ENCODE results near the gene FCHSD2. TPM values are rescaled to one million over a fixed set of nuclear protein-coding genes. Genes with fewer than 3 reads are reported as not detected.

The FCHSD2 gene
- polyA plus RNA-seq, 1 donor from 2014 or later: 72.1 TPM

GRCh38 chr11:72970557-72971118 lies 171.5 kb downstream of the FCHSD2 start:
- H3K4me1 Mint-ChIP-seq: peaks cover 25 to 65% (median 44%) of the 10 kb centered on the region in 3 donors
- no peaks in the 10 kb centered on the region for H3K9me3 Mint-ChIP-seq
- H3K27ac Mint-ChIP-seq: peak overlapping the region; percentile 34 to 86 (median 60)
- H3K36me3 Mint-ChIP-seq: peaks cover 21% of the 10 kb centered on the region
- peak overlapping the region in 2 of 4 donors; percentile 24 to 35 for H3K4me3 Mint-ChIP-seq
- no peaks in the 10 kb centered on the region for H3K27me3 Mint-ChIP-seq

GRCh38 chr11:72969894-72970335 lies 172.2 kb downstream of the FCHSD2 start:
- peaks cover 17% of the 10 kb centered on the region for H3K36me3 Mint-ChIP-seq
- peaks cover 27 to 66% (median 46%) of the 10 kb centered on the region in 3 donors for H3K4me1 Mint-ChIP-seq
- no peaks in the 10 kb centered on the region for H3K27me3 Mint-ChIP-seq
- H3K4me3 Mint-ChIP-seq: no peak overlapping the region
- no peaks in the 10 kb centered on the region for H3K9me3 Mint-ChIP-seq
- H3K27ac Mint-ChIP-seq: peak overlapping the region; percentile 3 to 86 (median 60)

- H3K36me3 Mint-ChIP-seq: peaks cover 16% of the 10 kb centered on the region
- H3K4me3 Mint-ChIP-seq: no peak overlapping the region
- H3K27ac Mint-ChIP-seq: no peak overlapping the region
- peaks cover 23 to 66% (median 47%) of the 10 kb centered on the region in 3 donors for H3K4me1 Mint-ChIP-seq
- H3K9me3 Mint-ChIP-seq: no peaks in the 10 kb centered on the region
- no peaks in the 10 kb centered on the region for H3K27me3 Mint-ChIP-seq
Measured at GRCh38 chr11:72968390-72968789, 173.7 kb downstream of the FCHSD2 start.

- Mint-ChIP-seq H3K27me3 (no peaks in the 10 kb centered on the region), H3K4me1 (peaks cover 8 to 42% (median 37%) of the 10 kb centered on the region in 3 donors), H3K9me3 (no peaks in the 10 kb centered on the region), H3K4me3 (no peak overlapping the region), H3K27ac (peak overlapping the region in 1 of 3 donors; percentile 33), H3K36me3 (peaks cover 12% of the 10 kb centered on the region)
Measured at GRCh38 chr11:72965672-72966071, 176.4 kb downstream of the FCHSD2 start.

GRCh38 chr11:72962717-72963116 lies 179.4 kb downstream of the FCHSD2 start:
- Mint-ChIP-seq H3K4me3 (no peak overlapping the region), H3K36me3 (peaks cover 18% of the 10 kb centered on the region), H3K4me1 (peaks cover 5 to 34% (median 25%) of the 10 kb centered on the region in 3 donors), H3K9me3 (no peaks in the 10 kb centered on the region), H3K27me3 (no peaks in the 10 kb centered on the region), H3K27ac (peak overlapping the region in 1 of 3 donors; percentile 31)

- no peak overlapping the region for H3K4me3 Mint-ChIP-seq
- H3K4me1 Mint-ChIP-seq: peaks cover 10 to 34% (median 25%) of the 10 kb centered on the region in 3 donors
- H3K27ac Mint-ChIP-seq: no peak overlapping the region
- H3K27me3 Mint-ChIP-seq: no peaks in the 10 kb centered on the region
- peaks cover 18% of the 10 kb centered on the region for H3K36me3 Mint-ChIP-seq
- H3K9me3 Mint-ChIP-seq: peaks cover 0 to 2% (median 0%) of the 10 kb centered on the region in 3 donors
Measured at GRCh38 chr11:72962084-72962483, 180.0 kb downstream of the FCHSD2 start.

- Mint-ChIP-seq H3K36me3 (peaks cover 18% of the 10 kb centered on the region), H3K4me3 (peak overlapping the region in 1 of 4 donors; percentile 20), H3K9me3 (peaks cover 0 to 2% (median 0%) of the 10 kb centered on the region in 3 donors), H3K4me1 (peaks cover 15 to 31% (median 24%) of the 10 kb centered on the region in 3 donors), H3K27ac (peak overlapping the region in 2 of 3 donors; percentile 26 to 73), H3K27me3 (no peaks in the 10 kb centered on the region)
Measured at GRCh38 chr11:72959998-72960731, 182.0 kb downstream of the FCHSD2 start.

- peaks cover 14% of the 10 kb centered on the region for H3K36me3 Mint-ChIP-seq
- H3K27me3 Mint-ChIP-seq: no peaks in the 10 kb centered on the region
- H3K27ac Mint-ChIP-seq: no peak overlapping the region
Measured at GRCh38 chr11:72958791-72959190, 183.3 kb downstream of the FCHSD2 start.

GRCh38 chr11:72955466-72955865 lies 186.7 kb downstream of the FCHSD2 start:
- peak overlapping the region in 2 of 3 donors; percentile 60 to 63 for H3K27ac Mint-ChIP-seq
- peaks cover 0 to 2% (median 0%) of the 10 kb centered on the region in 3 donors for H3K9me3 Mint-ChIP-seq
- peaks cover 47 to 63% (median 54%) of the 10 kb centered on the region in 3 donors for H3K4me1 Mint-ChIP-seq
- H3K4me3 Mint-ChIP-seq: no peak overlapping the region
- H3K27me3 Mint-ChIP-seq: no peaks in the 10 kb centered on the region
- H3K36me3 Mint-ChIP-seq: peaks cover 10% of the 10 kb centered on the region

More at GRCh38 chr11:72958791-72959190, 183.3 kb downstream of the FCHSD2 start:
- peaks cover 23 to 34% (median 27%) of the 10 kb centered on the region in 3 donors for H3K4me1 Mint-ChIP-seq
- H3K9me3 Mint-ChIP-seq: peaks cover 0 to 2% (median 0%) of the 10 kb centered on the region in 3 donors
- no peak overlapping the region for H3K4me3 Mint-ChIP-seq

- peaks cover 47 to 57% (median 54%) of the 10 kb centered on the region in 3 donors for H3K4me1 Mint-ChIP-seq
- peak overlapping the region; percentile 22 to 61 (median 49) for H3K27ac Mint-ChIP-seq
- H3K4me3 Mint-ChIP-seq: no peak overlapping the region
- H3K9me3 Mint-ChIP-seq: peaks cover 0 to 2% (median 0%) of the 10 kb centered on the region in 3 donors
- no peaks in the 10 kb centered on the region for H3K27me3 Mint-ChIP-seq
- H3K36me3 Mint-ChIP-seq: peaks cover 12% of the 10 kb centered on the region
Measured at GRCh38 chr11:72954860-72955259, 187.3 kb downstream of the FCHSD2 start.

GRCh38 chr11:72953637-72954036 lies 188.5 kb downstream of the FCHSD2 start:
- Mint-ChIP-seq H3K9me3 (peaks cover 0 to 2% (median 0%) of the 10 kb centered on the region in 3 donors), H3K4me1 (peaks cover 51 to 61% (median 57%) of the 10 kb centered on the region in 3 donors), H3K27me3 (no peaks in the 10 kb centered on the region), H3K4me3 (peak overlapping the region in 2 of 4 donors; percentile 27 to 35), H3K27ac (peak overlapping the region in 2 of 3 donors; percentile 49 to 92), H3K36me3 (peaks cover 10% of the 10 kb centered on the region)

- Mint-ChIP-seq H3K36me3 (peaks cover 5% of the 10 kb centered on the region), H3K4me1 (peaks cover 46 to 58% (median 55%) of the 10 kb centered on the region in 3 donors), H3K4me3 (peak overlapping the region in 3 of 4 donors; percentile 69 to 86 (median 72)), H3K27me3 (no peaks in the 10 kb centered on the region), H3K9me3 (no peaks in the 10 kb centered on the region), H3K27ac (peak overlapping the region; percentile 82 to 93 (median 85))
Measured at GRCh38 chr11:72951888-72952287, 190.2 kb downstream of the FCHSD2 start.

- Mint-ChIP-seq H3K27me3 (no peaks in the 10 kb centered on the region), H3K4me1 (peaks cover 41 to 55% (median 53%) of the 10 kb centered on the region in 3 donors), H3K4me3 (no peak overlapping the region), H3K27ac (peak overlapping the region; percentile 49 to 93 (median 85)), H3K36me3 (peaks cover 5% of the 10 kb centered on the region), H3K9me3 (no peaks in the 10 kb centered on the region)
Measured at GRCh38 chr11:72951193-72951592, 190.9 kb downstream of the FCHSD2 start.

GRCh38 chr11:72950685-72951084 lies 191.4 kb downstream of the FCHSD2 start:
- H3K27me3 Mint-ChIP-seq: no peaks in the 10 kb centered on the region
- no peak overlapping the region for H3K4me3 Mint-ChIP-seq
- peaks cover 36 to 50% (median 49%) of the 10 kb centered on the region in 3 donors for H3K4me1 Mint-ChIP-seq
- H3K27ac Mint-ChIP-seq: peak overlapping the region; percentile 73 to 93 (median 85)
- H3K9me3 Mint-ChIP-seq: no peaks in the 10 kb centered on the region
- peaks cover 5% of the 10 kb centered on the region for H3K36me3 Mint-ChIP-seq

GRCh38 chr11:72947229-72947628 lies 194.9 kb downstream of the FCHSD2 start:
- no peaks in the 10 kb centered on the region for H3K27me3 Mint-ChIP-seq
- H3K36me3 Mint-ChIP-seq: peaks cover 12% of the 10 kb centered on the region
- no peak overlapping the region for H3K27ac Mint-ChIP-seq
- peaks cover 18 to 34% (median 30%) of the 10 kb centered on the region in 3 donors for H3K4me1 Mint-ChIP-seq
- no peaks in the 10 kb centered on the region for H3K9me3 Mint-ChIP-seq
- no peak overlapping the region for H3K4me3 Mint-ChIP-seq

All from IgD-negative memory B cell (primary cell).